Spleen (tissue), 11 donors: Measurements from ENCODE around the gene KIF26B. TPM values are rescaled to one million over a fixed set of nuclear protein-coding genes. Genes with fewer than 3 reads are reported as not detected.
A peak's percentile ranks its signal among the peaks of the same experiment; 100 is the strongest.

Experiments used
- DNase-seq: peaks from one replicate; pipeline ENCODE4 v3.0.0-alpha.2; 2020
- H3K27ac ChIP-seq, 8 donors: fragments of 200-600 bp; sonication (generic) in 7 of 8; 1 replicate in 4 of 8; 2 replicates in 4 of 8; pipeline versions ENCODE4 v1.5.0 to v1.8.0; 2016 to 2021; ENCODE audit warnings: inconsistent platforms in 4 of 8, mild to moderate bottlenecking in 4 of 8, moderate library complexity in 1 of 8
- H3K27me3 ChIP-seq, 7 donors: fragments of 200-600 bp; sonication (generic) in 6 of 7; replicated peaks in 1 of 7; 1 replicate in 4 of 7; 2 replicates in 3 of 7; pipeline versions ENCODE4 v1.5.0 to v1.8.0; 2016 to 2021; ENCODE audit warnings: inconsistent platforms in 3 of 7, mild to moderate bottlenecking in 1 of 7
- H3K36me3 ChIP-seq, 6 donors: fragments of 200-600 bp; sonication (generic) in 5 of 6; 1 replicate in 4 of 6; 2 replicates in 2 of 6; pipeline versions ENCODE4 v1.5.0 to v1.8.0; 2016 to 2021; ENCODE audit warnings: inconsistent platforms in 2 of 6
- H3K4me1 ChIP-seq, 6 donors: fragments of 200-600 bp; sonication (generic) in 5 of 6; 1 replicate in 3 of 6; 2 replicates in 3 of 6; pipeline versions ENCODE4 v1.5.0 to v1.8.0; 2016 to 2021; ENCODE audit warnings: inconsistent platforms in 3 of 6
- H3K4me3 ChIP-seq, 8 donors: fragments of 200-600 bp; sonication (generic) in 7 of 8; 1 replicate in 4 of 8; 2 replicates in 4 of 8; pipeline versions ENCODE4 v1.5.0 to v1.8.0; 2016 to 2021; ENCODE audit warnings: inconsistent platforms in 4 of 8, mild to moderate bottlenecking in 4 of 8, moderate library complexity in 2 of 8
- H3K9me3 ChIP-seq, 8 donors: fragments of 200-600 bp; sonication (generic) in 7 of 8; 1 replicate in 4 of 8; 2 replicates in 4 of 8; pipeline versions ENCODE4 v1.5.0 to v1.8.0; 2016 to 2021; ENCODE audit warnings: inconsistent platforms in 4 of 8
- POLR2A ChIP-seq, 3 donors: fragments of 450-650 bp; IDR thresholded peaks; one replicate each; pipeline ENCODE4 v1.5.1; 2017; ENCODE audit warnings: antibody characterized with exemption in 3 of 3, mild to moderate bottlenecking in 1 of 3
- POLR2AphosphoS5 ChIP-seq, 3 donors: sonication (generic); formaldehyde crosslinking; IDR thresholded peaks; one replicate each; pipeline ENCODE4 v1.5.1; 2017; ENCODE audit warnings: antibody characterized with exemption in 3 of 3
- WGBS, 5 donors: extraction: QIAGEN DNeasy Blood & Tissue Kit in 3 of 5; methylation state at CpG; one replicate each; pipeline versions ENCODE4 v1.1.5 to v1.1.7; 2013 to 2018; 5-methylcytosine and 5-hydroxymethylcytosine counted together
- intact Hi-C: fragments of 100-400 bp; cut with DNase I; formaldehyde crosslinking; loops from one replicate; pipeline ENCODE4 v1.15.0; 2023; ENCODE audit warnings: low total_unique reads
- polyA plus RNA-seq, 3 donors: library from polyadenylated mRNA; stranded (reverse); fragments of 200-250 nt; gene quantifications; one replicate each; pipeline ENCODE4 v1.2.1, GENCODE V29; 2013
- total RNA-seq, 7 donors: library from RNA; depleted of rRNA in 3 of 7; stranded (reverse); fragments of >200 nt in 3 of 7; fragmentation: NEBNext Ultra II Directional in 4 of 7; extraction: Animal tissue kit (Norgen Biotek cat#: 25700) in 4 of 7; gene quantifications; one replicate each; pipeline versions ENCODE4 v1.1.0 to v1.2.1, GENCODE V29; 2016 to 2021
- TF ChIP-seq, protein P1 (sequence below), 11 experiments: fragments of 200-600 bp in 7 of 11; fragments of 450-650 bp in 4 of 11; sonication (generic) in 4 of 11; IDR thresholded peaks in 8 of 11; conservative IDR thresholded peaks in 3 of 11; 1 replicate in 7 of 11; 2 replicates in 4 of 11; pipeline versions ENCODE4 v1.4.0 to v1.8.0; 2016 to 2021; ENCODE audit warnings: antibody characterized with exemption in 11 of 11, inconsistent platforms in 4 of 11, mild to moderate bottlenecking in 1 of 11
- donor health status: healthy with polysubstance abuse.
- donor health status: DM: no; HTN: no; CAD: no; lungs with moderate emphysema.
- donor health status: DM: no; HTN: no; CAD: no.
- donor health status: Bipolar disorder and iron deficiency.
- donor health status: healthy.
- donor health status: DM: no; HTN: no; CAD: no.
- donor health status: DM: yes; HTN: yes; CAD: no.

The KIF26B gene
- total and polyA plus RNA-seq, 10 donors, result 0.07 to 4.5 (median 0.60) TPM; not detected in 1

- Histone ChIP-seq H3K27me3 (no peaks in the 10 kb centered on the region), H3K4me1 (no peaks in the 10 kb centered on the region), H3K4me3 (no peak overlapping the region), H3K27ac (no peak overlapping the region), H3K36me3 (no peaks in the 10 kb centered on the region), H3K9me3 (no peaks in the 10 kb centered on the region)
- TF ChIP-seq, protein P1, sequence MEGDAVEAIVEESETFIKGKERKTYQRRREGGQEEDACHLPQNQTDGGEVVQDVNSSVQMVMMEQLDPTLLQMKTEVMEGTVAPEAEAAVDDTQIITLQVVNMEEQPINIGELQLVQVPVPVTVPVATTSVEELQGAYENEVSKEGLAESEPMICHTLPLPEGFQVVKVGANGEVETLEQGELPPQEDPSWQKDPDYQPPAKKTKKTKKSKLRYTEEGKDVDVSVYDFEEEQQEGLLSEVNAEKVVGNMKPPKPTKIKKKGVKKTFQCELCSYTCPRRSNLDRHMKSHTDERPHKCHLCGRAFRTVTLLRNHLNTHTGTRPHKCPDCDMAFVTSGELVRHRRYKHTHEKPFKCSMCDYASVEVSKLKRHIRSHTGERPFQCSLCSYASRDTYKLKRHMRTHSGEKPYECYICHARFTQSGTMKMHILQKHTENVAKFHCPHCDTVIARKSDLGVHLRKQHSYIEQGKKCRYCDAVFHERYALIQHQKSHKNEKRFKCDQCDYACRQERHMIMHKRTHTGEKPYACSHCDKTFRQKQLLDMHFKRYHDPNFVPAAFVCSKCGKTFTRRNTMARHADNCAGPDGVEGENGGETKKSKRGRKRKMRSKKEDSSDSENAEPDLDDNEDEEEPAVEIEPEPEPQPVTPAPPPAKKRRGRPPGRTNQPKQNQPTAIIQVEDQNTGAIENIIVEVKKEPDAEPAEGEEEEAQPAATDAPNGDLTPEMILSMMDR (IDR thresholded peaks at IDR 0.05 in 8 of 11, conservative IDR thresholded peaks at IDR 0.05 in 3 of 11), result no peak
- TF ChIP-seq POLR2A (IDR thresholded peaks at IDR 0.05) (no peak), POLR2AphosphoS5 (IDR thresholded peaks at IDR 0.05) (no peak)
- WGBS, 5 donors, result 94 to 96% (median 96%) methylated on average over 14 to 19 of the region's 19 CpGs
- no peak for DNase-seq
- intact Hi-C loops, result no loop called here
Measured at GRCh38 chr1:245366886-245367285, 212.1 kb downstream of the KIF26B start.

- Histone ChIP-seq H3K4me3 (no peak overlapping the region), H3K36me3 (no peaks in the 10 kb centered on the region), H3K9me3 (no peaks in the 10 kb centered on the region), H3K27ac (no peak overlapping the region), H3K27me3 (no peaks in the 10 kb centered on the region), H3K4me1 (no peaks in the 10 kb centered on the region)
- intact Hi-C loops, result no loop called here
- TF ChIP-seq, protein P1 (IDR thresholded peaks at IDR 0.05 in 8 of 11, conservative IDR thresholded peaks at IDR 0.05 in 3 of 11), result no peak
- no peak for TF ChIP-seq POLR2AphosphoS5 (IDR thresholded peaks at IDR 0.05)
- no peak for TF ChIP-seq POLR2A (IDR thresholded peaks at IDR 0.05)
- 92 to 94% (median 93%) methylated on average over 15 of the region's 15 CpGs for WGBS, 5 donors
- DNase-seq, result no peak
Measured at GRCh38 chr1:245370175-245370825, 215.5 kb downstream of the KIF26B start.

DNA sequence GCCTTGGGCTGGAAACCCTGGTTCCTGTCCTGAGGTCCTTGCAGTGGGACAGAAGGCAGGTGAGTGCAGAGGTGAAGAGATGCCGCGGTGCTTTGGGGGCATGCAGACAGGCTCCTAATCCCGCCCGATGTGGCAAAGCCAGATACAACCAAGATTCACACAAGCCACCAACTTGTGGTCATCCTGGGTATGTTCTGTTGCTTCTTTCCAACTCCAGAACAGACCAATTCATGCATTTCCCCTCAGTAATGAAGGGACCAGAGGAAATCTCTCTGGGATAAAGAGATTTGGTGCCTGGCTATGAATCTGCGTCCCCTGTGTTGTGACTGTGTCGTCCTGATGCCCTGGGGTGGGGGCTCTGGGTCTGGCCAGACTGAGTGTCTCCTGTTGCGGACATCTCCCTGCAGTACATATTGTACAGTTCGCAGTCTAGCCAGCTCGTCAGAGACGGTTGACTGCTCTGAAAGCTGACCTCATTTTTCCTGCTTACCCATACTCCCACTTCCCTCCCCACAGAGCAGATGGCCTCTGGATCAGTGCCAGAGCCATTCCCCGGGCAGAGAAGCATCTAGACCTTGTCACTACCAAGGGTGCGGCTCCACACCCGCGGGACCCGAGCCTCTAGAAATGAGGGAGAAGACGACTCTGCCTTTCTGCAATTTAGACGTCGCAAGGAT lies 216.3 kb downstream of the KIF26B start:
- Histone ChIP-seq H3K4me3 (no peak overlapping the region), H3K27ac (no peak overlapping the region), H3K27me3 (no peaks in the 10 kb centered on the region), H3K9me3 (no peaks in the 10 kb centered on the region), H3K4me1 (no peaks in the 10 kb centered on the region), H3K36me3 (no peaks in the 10 kb centered on the region)
- intact Hi-C loops, result no loop called here
- WGBS, 5 donors, result 74 to 83% (median 75%) methylated on average over 18 of the region's 18 CpGs
- TF ChIP-seq, protein P1 (IDR thresholded peaks at IDR 0.05 in 8 of 11, conservative IDR thresholded peaks at IDR 0.05 in 3 of 11), result no peak
- TF ChIP-seq POLR2AphosphoS5 (IDR thresholded peaks at IDR 0.05), result peak in 1 of 3 donors; percentile 14
- no peak for DNase-seq

GRCh38 chr1:245373131-245373530 lies 218.3 kb downstream of the KIF26B start:
- WGBS, 5 donors, result 88 to 92% (median 90%) methylated on average over 4 of the region's 4 CpGs
- Histone ChIP-seq H3K27ac (no peak overlapping the region), H3K27me3 (no peaks in the 10 kb centered on the region), H3K4me1 (no peaks in the 10 kb centered on the region), H3K36me3 (no peaks in the 10 kb centered on the region), H3K4me3 (no peak overlapping the region), H3K9me3 (no peaks in the 10 kb centered on the region)
- no peak for TF ChIP-seq POLR2A (IDR thresholded peaks at IDR 0.05)
- no peak for TF ChIP-seq POLR2AphosphoS5 (IDR thresholded peaks at IDR 0.05)
- TF ChIP-seq, protein P1 (IDR thresholded peaks at IDR 0.05 in 8 of 11, conservative IDR thresholded peaks at IDR 0.05 in 3 of 11), result no peak
- DNase-seq, result no peak
- intact Hi-C loops, result no loop called here
